IPS DF 6.9 (cell line): ENCODE data around the gene BCL7C.
"Not testable (repeated sequence)": the region's sequence is repeated elsewhere in the genome, so short reads cannot be mapped to it uniquely, and the experiment has no call there.

Source experiments
- DNase-seq: peaks from one replicate; pipeline ENCODE4 v3.0.0-alpha.2; 2013; ENCODE audit warnings: low read depth, low spot score
- H3K27ac ChIP-seq: one replicate; pipeline ENCODE4 v1.5.1; 2013; ENCODE audit warnings: low read length, control low read depth
- H3K27me3 ChIP-seq: 2 replicates; pipeline ENCODE4 v1.6.1; 2013; ENCODE audit warnings: mild to moderate bottlenecking, low read length; ENCODE audit not compliant: control insufficient read depth, insufficient read depth
- H3K36me3 ChIP-seq: 2 replicates; pipeline ENCODE4 v1.6.1; 2013; ENCODE audit warnings: low read length; ENCODE audit not compliant: control insufficient read depth, insufficient read depth
- H3K4me1 ChIP-seq: 2 replicates; pipeline ENCODE4 v1.6.1; 2013; ENCODE audit warnings: low read length; ENCODE audit not compliant: control insufficient read depth, insufficient read depth
- H3K4me3 ChIP-seq: 2 replicates; pipeline ENCODE4 v1.5.1; 2013; ENCODE audit warnings: mild to moderate bottlenecking, low read length
- H3K9me3 ChIP-seq: 2 replicates; pipeline ENCODE4 v1.6.1; 2013; ENCODE audit warnings: low read length, inconsistent platforms; ENCODE audit not compliant: control insufficient read depth, insufficient read depth
- WGBS: extraction: QIAGEN DNeasy Blood & Tissue Kit; methylation state at CpG from one replicate; pipeline ENCODE4 v1.1.7; 2013; ENCODE audit warnings: mixed read lengths, missing lambda C conversion rate; ENCODE audit not compliant: insufficient read length, insufficient coverage; 5-methylcytosine and 5-hydroxymethylcytosine counted together

BCL7C gene

GRCh38 chr16:30860729-30861128 is 33.1 kb downstream of the BCL7C start:
- H3K9me3 ChIP-seq, H3K36me3 ChIP-seq, DNase-seq, H3K4me1 ChIP-seq, H3K27me3 ChIP-seq, H3K4me3 ChIP-seq, H3K27ac ChIP-seq: not testable (repeated sequence)
- whole genome bisulfite sequencing, result no CpG with 5 or more reads among the region's 7 CpGs

GRCh38 chr16:30858829-30859423 is 35.0 kb downstream of the BCL7C start:
- Histone ChIP-seq H3K27me3 (peaks cover 2% of the 10 kb centered on the region), H3K36me3 (no peaks in the 10 kb centered on the region), H3K4me1 (no peaks in the 10 kb centered on the region), H3K4me3 (no peak overlapping the region), H3K9me3 (no peaks in the 10 kb centered on the region), H3K27ac (no peak overlapping the region)
- DNase-seq, result no peak
- no CpG with 5 or more reads among the region's 4 CpGs for WGBS

- no CpG with 5 or more reads among the region's 3 CpGs for WGBS
- no peak overlapping the region for H3K27ac ChIP-seq
- no peaks in the 10 kb centered on the region for H3K4me1 ChIP-seq
- H3K36me3 ChIP-seq, result no peaks in the 10 kb centered on the region
- H3K9me3 ChIP-seq, result no peaks in the 10 kb centered on the region
- peaks cover 2% of the 10 kb centered on the region for H3K27me3 ChIP-seq
- no peak for DNase-seq
- no peak overlapping the region for H3K4me3 ChIP-seq
Measured at GRCh38 chr16:30858111-30858495, 35.8 kb downstream of the BCL7C start.

GRCh38 chr16:30853758-30854157 is 40.1 kb downstream of the BCL7C start:
- no peak for DNase-seq
- Histone ChIP-seq H3K4me3 (no peak overlapping the region), H3K27ac (no peak overlapping the region)

GRCh38 chr16:30850246-30850645 is 43.6 kb downstream of the BCL7C start:
- no peak overlapping the region for H3K27ac ChIP-seq
- no CpG with 5 or more reads among the region's 1 CpG for WGBS
- H3K4me3 ChIP-seq, result no peak overlapping the region
- H3K9me3 ChIP-seq, result no peaks in the 10 kb centered on the region
- H3K36me3 ChIP-seq, result no peaks in the 10 kb centered on the region
- no peaks in the 10 kb centered on the region for H3K4me1 ChIP-seq
- no peaks in the 10 kb centered on the region for H3K27me3 ChIP-seq
- DNase-seq, result no peak

More at GRCh38 chr16:30853758-30854157, 40.1 kb downstream of the BCL7C start:
- no peaks in the 10 kb centered on the region for H3K9me3 ChIP-seq
- WGBS, result no CpG with 5 or more reads among the region's 2 CpGs
- H3K36me3 ChIP-seq, result no peaks in the 10 kb centered on the region
- H3K27me3 ChIP-seq, result peaks cover 2% of the 10 kb centered on the region
- no peaks in the 10 kb centered on the region for H3K4me1 ChIP-seq

GRCh38 chr16:30846649-30847402 is 47.1 kb downstream of the BCL7C start:
- no CpG with 5 or more reads among the region's 4 CpGs for WGBS

GRCh38 chr16:30844671-30845449 is 49.0 kb downstream of the BCL7C start:
- no peaks in the 10 kb centered on the region for H3K27me3 ChIP-seq
- WGBS, result no CpG with 5 or more reads among the region's 8 CpGs
- H3K36me3 ChIP-seq, result no peaks in the 10 kb centered on the region
- H3K4me3 ChIP-seq, result no peak overlapping the region
- H3K27ac ChIP-seq, result no peak overlapping the region
- DNase-seq, result peak; percentile 75
- no peaks in the 10 kb centered on the region for H3K4me1 ChIP-seq
- H3K9me3 ChIP-seq, result no peaks in the 10 kb centered on the region

More at GRCh38 chr16:30846649-30847402, 47.1 kb downstream of the BCL7C start:
- H3K27ac ChIP-seq, result no peak overlapping the region
- no peak for DNase-seq
- H3K4me1 ChIP-seq, result no peaks in the 10 kb centered on the region
- no peaks in the 10 kb centered on the region for H3K36me3 ChIP-seq
- H3K9me3 ChIP-seq, result no peaks in the 10 kb centered on the region
- no peaks in the 10 kb centered on the region for H3K27me3 ChIP-seq
- no peak overlapping the region for H3K4me3 ChIP-seq

- no peak for DNase-seq
- no peaks in the 10 kb centered on the region for H3K27me3 ChIP-seq
- no peaks in the 10 kb centered on the region for H3K9me3 ChIP-seq
- WGBS, result no CpG with 5 or more reads among the region's 1 CpG
- no peaks in the 10 kb centered on the region for H3K36me3 ChIP-seq
- H3K27ac ChIP-seq, result no peak overlapping the region
- no peak overlapping the region for H3K4me3 ChIP-seq
- no peaks in the 10 kb centered on the region for H3K4me1 ChIP-seq
Measured at GRCh38 chr16:30844346-30844670, 49.6 kb downstream of the BCL7C start.

GRCh38 chr16:30843501-30843900 is 50.4 kb downstream of the BCL7C start:
- DNase-seq, result no peak
- H3K27ac ChIP-seq, result no peak overlapping the region
- H3K4me1 ChIP-seq, result no peaks in the 10 kb centered on the region
- no CpG with 5 or more reads among the region's 5 CpGs for WGBS
- no peak overlapping the region for H3K4me3 ChIP-seq
- no peaks in the 10 kb centered on the region for H3K36me3 ChIP-seq
- no peaks in the 10 kb centered on the region for H3K27me3 ChIP-seq
- H3K9me3 ChIP-seq, result no peaks in the 10 kb centered on the region

GRCh38 chr16:30842971-30843370 is 50.9 kb downstream of the BCL7C start:
- Histone ChIP-seq H3K4me3 (no peak overlapping the region), H3K27ac (no peak overlapping the region), H3K36me3 (no peaks in the 10 kb centered on the region), H3K4me1 (no peaks in the 10 kb centered on the region), H3K27me3 (no peaks in the 10 kb centered on the region), H3K9me3 (no peaks in the 10 kb centered on the region)
- DNase-seq, result no peak
- whole genome bisulfite sequencing, result no CpG with 5 or more reads among the region's 4 CpGs
